Cardiac muscle cell (in vitro differentiated cells and primary cell): ENCODE data around the gene RTN4IP1. TPM values are rescaled to one million over a fixed set of nuclear protein-coding genes. Genes with fewer than 3 reads are reported as not detected.
"Not testable (repeated sequence)": the region's sequence is repeated elsewhere in the genome, so short reads cannot be mapped to it uniquely, and the experiment has no call there.

Source experiments
- DNase-seq, 2 donors: peaks; one replicate each; pipeline versions ENCODE4 v3.0.0 to v3.0.0-alpha.2; 2010 to 2017; ENCODE audit warnings: low read depth in 1 of 2, low spot score in 1 of 2
- H3K27ac ChIP-seq: fragments of 200-600 bp; sonication (generic); 2 replicates; pipeline ENCODE4 v1.5.1; 2016
- H3K27me3 ChIP-seq: fragments of 200-600 bp; sonication (generic); 2 replicates; pipeline ENCODE4 v1.6.0; 2016; ENCODE audit warnings: control low read depth
- H3K36me3 ChIP-seq: fragments of 200-600 bp; sonication (generic); 2 replicates; pipeline ENCODE4 v1.5.1; 2016; ENCODE audit warnings: control low read depth
- H3K4me1 ChIP-seq: fragments of 200-600 bp; sonication (generic); 2 replicates; pipeline ENCODE4 v1.8.1; 2017; ENCODE audit warnings: low read depth, mild to moderate bottlenecking, mixed run types
- H3K4me3 ChIP-seq: fragments of 200-600 bp; sonication (generic); 2 replicates; pipeline ENCODE4 v1.5.1; 2016; ENCODE audit warnings: mild to moderate bottlenecking
- H3K9me3 ChIP-seq: fragments of 200-600 bp; sonication (generic); 2 replicates; pipeline ENCODE4 v1.5.1; 2017; ENCODE audit warnings: low read depth, mild to moderate bottlenecking, control low read depth
- polyA plus RNA-seq: library from polyadenylated mRNA; unstranded; fragments of >200 nt; fragmentation: Nextera tagmentation; extraction: Ambion mirVana; gene quantifications from 2 replicates; pipeline ENCODE4 v1.2.1, GENCODE V29; 2016
- total RNA-seq: library from RNA; depleted of rRNA; stranded (reverse); fragments of >200 nt; gene quantifications from 2 replicates; pipeline ENCODE4 v1.2.3, GENCODE V29; 2016
- TF ChIP-seq, protein P1 (sequence below): IDR thresholded peaks from 2 replicates; pipeline ENCODE4 v1.5.1; 2012; ENCODE audit warnings: low read depth, mild to moderate bottlenecking, low read length

RTN4IP1 gene
- total and polyA plus RNA-seq, 2 experiments from 2014 or later, result 6.8 to 13.9 TPM

DNA sequence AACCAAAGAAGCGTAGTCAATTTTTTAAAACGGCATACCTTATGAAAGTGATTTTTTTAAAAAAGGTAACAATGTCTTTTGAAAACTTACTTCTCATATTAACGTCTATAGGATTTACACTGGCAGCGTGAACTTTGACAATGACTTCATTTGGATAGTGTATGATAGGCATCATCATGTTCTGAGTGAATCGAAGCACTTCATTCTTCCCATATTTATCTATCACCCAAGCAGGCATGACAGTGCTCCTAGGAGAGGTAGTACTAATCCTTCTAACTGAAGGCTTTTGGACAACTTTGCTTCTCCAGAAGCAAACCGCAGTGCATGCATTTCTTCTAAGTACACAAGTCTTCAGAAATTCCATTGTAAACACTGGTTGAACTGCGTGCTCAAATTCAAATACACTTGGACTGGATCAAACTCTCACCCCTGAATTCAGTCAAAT, 618 bp downstream of the RTN4IP1 start:
- TF ChIP-seq, protein P1, sequence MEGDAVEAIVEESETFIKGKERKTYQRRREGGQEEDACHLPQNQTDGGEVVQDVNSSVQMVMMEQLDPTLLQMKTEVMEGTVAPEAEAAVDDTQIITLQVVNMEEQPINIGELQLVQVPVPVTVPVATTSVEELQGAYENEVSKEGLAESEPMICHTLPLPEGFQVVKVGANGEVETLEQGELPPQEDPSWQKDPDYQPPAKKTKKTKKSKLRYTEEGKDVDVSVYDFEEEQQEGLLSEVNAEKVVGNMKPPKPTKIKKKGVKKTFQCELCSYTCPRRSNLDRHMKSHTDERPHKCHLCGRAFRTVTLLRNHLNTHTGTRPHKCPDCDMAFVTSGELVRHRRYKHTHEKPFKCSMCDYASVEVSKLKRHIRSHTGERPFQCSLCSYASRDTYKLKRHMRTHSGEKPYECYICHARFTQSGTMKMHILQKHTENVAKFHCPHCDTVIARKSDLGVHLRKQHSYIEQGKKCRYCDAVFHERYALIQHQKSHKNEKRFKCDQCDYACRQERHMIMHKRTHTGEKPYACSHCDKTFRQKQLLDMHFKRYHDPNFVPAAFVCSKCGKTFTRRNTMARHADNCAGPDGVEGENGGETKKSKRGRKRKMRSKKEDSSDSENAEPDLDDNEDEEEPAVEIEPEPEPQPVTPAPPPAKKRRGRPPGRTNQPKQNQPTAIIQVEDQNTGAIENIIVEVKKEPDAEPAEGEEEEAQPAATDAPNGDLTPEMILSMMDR, result no peak
- Histone ChIP-seq H3K4me1 (peaks cover 32% of the 10 kb centered on the region), H3K9me3 (no peaks in the 10 kb centered on the region), H3K4me3 (peak overlapping the region; percentile 59), H3K36me3 (no peaks in the 10 kb centered on the region), H3K27ac (peak overlapping the region; percentile 91), H3K27me3 (no peaks in the 10 kb centered on the region)
- peak in 1 of 2 donors; percentile 3 for DNase-seq

DNA sequence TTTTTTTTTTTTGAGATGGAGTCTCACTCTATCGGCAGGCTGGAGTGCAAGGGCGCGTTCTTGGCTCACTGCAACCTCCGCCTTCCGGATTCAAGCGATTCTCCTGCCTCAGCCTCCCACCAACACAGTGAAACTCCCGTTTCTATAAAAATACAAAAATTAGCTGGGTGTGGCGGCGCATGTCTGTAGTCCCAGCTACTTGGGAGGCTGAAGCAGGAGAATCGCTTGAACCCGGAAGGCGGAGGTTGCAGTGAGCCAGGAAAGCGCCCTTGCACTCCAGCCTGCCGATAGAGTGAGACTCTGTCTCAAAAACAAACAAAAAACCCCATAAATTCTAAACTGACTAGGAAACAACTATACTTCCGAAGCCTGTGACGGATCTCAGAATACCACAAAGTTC, 1.5 kb downstream of the RTN4IP1 start:
- not testable (repeated sequence) for H3K27me3 ChIP-seq, H3K36me3 ChIP-seq, H3K27ac ChIP-seq, H3K9me3 ChIP-seq, DNase-seq, H3K4me3 ChIP-seq
- peaks cover 23% of the 10 kb centered on the region for H3K4me1 ChIP-seq

DNA sequence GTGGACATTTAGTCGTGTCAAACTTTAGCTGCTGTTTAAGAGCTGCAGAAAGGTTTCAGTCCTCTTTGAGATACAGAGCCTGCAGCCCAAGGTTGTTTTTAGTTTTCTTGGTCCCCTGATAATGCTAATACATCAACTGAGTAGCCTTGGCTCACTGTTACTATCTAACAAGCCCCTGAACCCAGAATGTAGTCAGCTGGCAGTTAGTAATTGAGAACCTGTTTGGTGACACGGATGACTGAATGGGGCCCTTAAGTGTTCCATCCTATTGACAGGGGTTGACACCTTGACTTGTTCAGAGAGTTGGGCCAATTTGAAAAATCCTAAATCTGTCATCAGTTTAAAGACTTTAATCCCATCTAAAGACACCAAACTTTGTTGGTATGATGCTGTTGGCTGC, 2.8 kb downstream of the RTN4IP1 start:
- TF ChIP-seq, protein P1, result no peak
- Histone ChIP-seq H3K27me3 (no peaks in the 10 kb centered on the region), H3K4me3 (no peak overlapping the region), H3K4me1 (peaks cover 20% of the 10 kb centered on the region), H3K36me3 (no peaks in the 10 kb centered on the region), H3K27ac (peak overlapping the region; percentile 12), H3K9me3 (no peaks in the 10 kb centered on the region)
- DNase-seq, result peak in 1 of 2 donors; percentile 38

DNA sequence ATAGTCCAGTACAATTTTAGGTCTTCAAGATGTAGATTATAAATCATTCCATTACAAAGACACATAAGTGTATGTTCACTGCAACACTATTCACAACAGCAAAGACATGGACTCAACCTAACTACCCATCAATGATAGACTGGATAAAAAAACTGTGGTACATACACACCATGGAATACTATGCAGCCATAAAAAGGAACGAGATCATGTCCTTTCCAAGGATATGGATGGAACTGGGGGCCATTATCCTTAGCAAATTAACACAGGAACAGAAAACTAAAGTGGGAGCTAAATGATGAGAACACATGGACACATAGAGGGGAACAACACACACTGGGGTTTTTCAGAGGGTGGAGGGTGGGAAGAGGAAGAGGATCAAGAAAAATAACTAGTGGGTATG, 6.3 kb downstream of the RTN4IP1 start:
- no peak overlapping the region for H3K27ac ChIP-seq
- H3K9me3 ChIP-seq, result no peaks in the 10 kb centered on the region
- H3K4me3 ChIP-seq, result no peak overlapping the region
- no peaks in the 10 kb centered on the region for H3K27me3 ChIP-seq
- H3K36me3 ChIP-seq, result no peaks in the 10 kb centered on the region
- DNase-seq, result no peak
- H3K4me1 ChIP-seq, result peaks cover 7% of the 10 kb centered on the region
- TF ChIP-seq, protein P1, result no peak

DNA sequence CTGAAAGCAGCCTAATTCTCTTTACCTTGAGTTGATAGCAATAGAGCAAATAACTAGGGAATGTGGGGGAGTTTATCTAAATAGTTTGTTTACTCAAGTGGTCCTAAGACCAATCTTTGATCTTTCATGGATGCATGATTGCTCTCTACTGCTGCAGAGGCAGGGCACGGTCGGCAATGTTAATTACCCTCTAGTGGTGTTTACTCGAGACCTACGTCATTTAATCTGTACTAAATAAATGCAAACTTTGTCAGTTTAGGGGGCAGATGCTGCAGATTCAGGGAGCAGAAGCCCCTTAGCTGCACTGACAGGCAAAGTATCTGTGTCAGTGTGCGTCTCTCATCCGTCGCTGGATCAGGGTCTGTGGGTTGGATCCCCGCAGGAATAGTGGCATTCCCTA, 6.9 kb downstream of the RTN4IP1 start:
- no peak for DNase-seq
- H3K36me3 ChIP-seq, result no peaks in the 10 kb centered on the region
- no peak overlapping the region for H3K27ac ChIP-seq
- no peak overlapping the region for H3K4me3 ChIP-seq
- peaks cover 7% of the 10 kb centered on the region for H3K4me1 ChIP-seq
- no peaks in the 10 kb centered on the region for H3K27me3 ChIP-seq
- no peaks in the 10 kb centered on the region for H3K9me3 ChIP-seq
- TF ChIP-seq, protein P1, result no peak

DNA sequence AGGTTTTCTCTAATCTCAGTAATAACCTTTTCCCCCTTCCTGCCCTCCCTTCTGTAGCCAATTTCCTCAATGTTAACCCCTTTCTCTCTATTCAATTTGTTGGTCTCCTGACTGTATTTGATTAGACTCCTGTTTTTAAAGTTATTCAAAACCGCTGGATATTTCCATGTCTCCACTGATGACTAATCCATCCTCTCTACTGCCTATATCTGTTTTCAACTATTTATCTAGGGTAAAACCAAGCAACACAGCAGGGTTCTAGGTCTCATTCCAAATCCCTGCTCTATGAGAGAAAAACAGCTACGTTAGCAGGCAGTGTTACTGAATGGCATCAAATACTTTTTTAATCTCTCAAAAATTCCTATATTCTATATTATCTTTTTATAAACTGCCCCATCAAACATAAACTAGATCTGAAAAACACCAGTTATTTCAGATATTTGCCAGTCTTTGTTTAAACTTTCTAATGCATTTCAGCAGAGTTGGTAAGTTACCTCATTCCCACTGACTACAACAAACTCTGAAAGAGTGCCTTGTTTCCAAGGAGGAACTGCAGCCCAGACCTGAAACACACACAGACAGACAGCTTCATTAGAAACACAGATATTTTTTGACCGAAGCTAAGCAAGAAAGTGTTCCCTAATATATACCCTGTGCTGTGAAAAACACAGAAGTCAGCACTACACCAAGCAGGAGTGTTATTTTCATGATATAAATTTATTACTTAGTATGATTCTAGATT, 8.2 kb downstream of the RTN4IP1 start:
- H3K27ac ChIP-seq, result no peak overlapping the region
- no peaks in the 10 kb centered on the region for H3K36me3 ChIP-seq
- H3K4me3 ChIP-seq, result no peak overlapping the region
- TF ChIP-seq, protein P1, result no peak
- H3K4me1 ChIP-seq, result peaks cover 1% of the 10 kb centered on the region
- no peaks in the 10 kb centered on the region for H3K27me3 ChIP-seq
- DNase-seq, result peak in 1 of 2 donors; percentile 27
- H3K9me3 ChIP-seq, result no peaks in the 10 kb centered on the region
